Measurements from ENCODE around the gene LRR1. TPM values are rescaled to one million over a fixed set of nuclear protein-coding genes. Genes with fewer than 3 reads are reported as not detected.

LRR1 gene
- total RNA-seq, 1 donor from 2014 or later = 15.1 TPM

- ATAC-seq (ENCODE audit: low read depth) (no peak), DNase-seq (no peak)
- ChIA-PET POLR2A (no interaction called here), CTCF (no interaction called here)
- intact Hi-C loops (cut with micrococcal nuclease) = no loop called here
- H3K4me3 Mint-ChIP-seq = no peak overlapping the region
- TF ChIP-seq CTCF (IDR thresholded peaks at IDR 0.05) = no peak
- H3K27me3 Mint-ChIP-seq = no peaks in the 10 kb centered on the region
- no peaks in the 10 kb centered on the region for H3K4me1 Mint-ChIP-seq
- H3K36me3 Mint-ChIP-seq (ENCODE audit: low read depth) = peaks cover 23% of the 10 kb centered on the region
- no peak overlapping the region for H3K27ac Mint-ChIP-seq
- peaks cover 2% of the 10 kb centered on the region for H3K9me3 Mint-ChIP-seq
Measured at GRCh38 chr14:49569281-49569680, 29.5 kb upstream of the LRR1 start.

GRCh38 chr14:49574038-49574437 lies 24.7 kb upstream of the LRR1 start:
- no peak overlapping the region for H3K4me3 Mint-ChIP-seq
- peaks cover 4% of the 10 kb centered on the region for H3K4me1 Mint-ChIP-seq
- no peak for TF ChIP-seq CTCF (IDR thresholded peaks at IDR 0.05)
- H3K9me3 Mint-ChIP-seq = peaks cover 2% of the 10 kb centered on the region
- peaks cover 51% of the 10 kb centered on the region for H3K36me3 Mint-ChIP-seq (ENCODE audit: low read depth)
- no peaks in the 10 kb centered on the region for H3K27me3 Mint-ChIP-seq
- POLR2A ChIA-PET = interaction anchor here (0.5 to 1.0 kb wide), 2 partner anchors 12 to 27 kb away, joined by 3 to 5 read pairs; partner anchors contain the start of gene RPS29
- intact Hi-C loops (cut with micrococcal nuclease) = no loop called here
- no peak overlapping the region for H3K27ac Mint-ChIP-seq
- ATAC-seq (ENCODE audit: low read depth) (no peak), DNase-seq (no peak)
- CTCF ChIA-PET = no interaction called here

GRCh38 chr14:49578141-49578540 lies 20.6 kb upstream of the LRR1 start:
- Mint-ChIP-seq H3K27me3 (no peaks in the 10 kb centered on the region), H3K4me1 (peaks cover 31% of the 10 kb centered on the region), H3K4me3 (no peak overlapping the region), H3K27ac (no peak overlapping the region), H3K9me3 (no peaks in the 10 kb centered on the region), H3K36me3 (ENCODE audit: low read depth) (peaks cover 59% of the 10 kb centered on the region)
- DNase-seq (no peak), ATAC-seq (ENCODE audit: low read depth) (no peak)
- no peak for TF ChIP-seq CTCF (IDR thresholded peaks at IDR 0.05)
- intact Hi-C loops (cut with micrococcal nuclease) = no loop called here
- CTCF ChIA-PET = no interaction called here
- POLR2A ChIA-PET = no interaction called here

- intact Hi-C loops (cut with micrococcal nuclease) = loop anchor here (10.0 kb wide), 1 partner anchor 1665 kb away; the partner anchor contains the start of gene TMX1
- CTCF ChIA-PET = interaction anchor here (1.2 kb wide), 1 partner anchor 82 kb away, joined by 3 read pairs; no protein-coding TSS in a partner anchor
Measured at GRCh38 chr14:49579841-49580240, 18.9 kb upstream of the LRR1 start.

More at GRCh38 chr14:49579841-49580240, 18.9 kb upstream of the LRR1 start:
- POLR2A ChIA-PET = interaction anchor here (0.7 to 1.8 kb wide), 3 partner anchors 11 to 41 kb away, joined by 3 to 7 read pairs (median 4); partner anchors contain the start of genes LRR1, MGAT2 and RPL36AL
- DNase-seq (no peak), ATAC-seq (ENCODE audit: low read depth) (no peak)
- no peak overlapping the region for H3K4me3 Mint-ChIP-seq
- no peak overlapping the region for H3K27ac Mint-ChIP-seq
- H3K36me3 Mint-ChIP-seq (ENCODE audit: low read depth) = peaks cover 62% of the 10 kb centered on the region
- H3K9me3 Mint-ChIP-seq = no peaks in the 10 kb centered on the region
- H3K27me3 Mint-ChIP-seq = no peaks in the 10 kb centered on the region
- TF ChIP-seq CTCF (IDR thresholded peaks at IDR 0.05) = no peak
- H3K4me1 Mint-ChIP-seq = peaks cover 46% of the 10 kb centered on the region

Measured in activated B cell treated with CpG ODN at 0.5 μM for 24 hours (primary cell).